Kidney glomerular epithelial cell (primary cell): Measurements from ENCODE around the gene CNNM2.
"Not testable (repeated sequence)": the region's sequence is repeated elsewhere in the genome, so short reads cannot be mapped to it uniquely, and the experiment has no call there.

Experiments used
- DNase-seq: peaks from one replicate; lab custom pipeline; 2025; lab: John Stamatoyannopoulos, UW

CNNM2 gene

GRCh38 chr10:103109821-103110220 is 191.7 kb downstream of the CNNM2 start:
- DNase-seq = no peak

- no peak for DNase-seq
Observed at GRCh38 chr10:103110407-103110806, 192.3 kb downstream of the CNNM2 start.

- DNase-seq = no peak
Observed at GRCh38 chr10:103111031-103111917, 193.2 kb downstream of the CNNM2 start.

GRCh38 chr10:103111918-103112877 is 194.1 kb downstream of the CNNM2 start:
- DNase-seq = no peak

- DNase-seq = no peak
Observed at GRCh38 chr10:103114876-103115275, 196.8 kb downstream of the CNNM2 start.

GRCh38 chr10:103117247-103117646 is 199.2 kb downstream of the CNNM2 start:
- DNase-seq = no peak

- no peak for DNase-seq
Observed at GRCh38 chr10:103120546-103120945, 202.5 kb downstream of the CNNM2 start.

GRCh38 chr10:103120977-103121735 is 203.1 kb downstream of the CNNM2 start:
- DNase-seq = no peak

GRCh38 chr10:103123282-103124024 is 205.4 kb downstream of the CNNM2 start:
- no peak for DNase-seq

GRCh38 chr10:103124420-103125096 is 206.5 kb downstream of the CNNM2 start:
- DNase-seq = no peak

- DNase-seq = no peak
Observed at GRCh38 chr10:103125323-103126267, 207.5 kb downstream of the CNNM2 start.

- DNase-seq = no peak
Observed at GRCh38 chr10:103127241-103127640, 209.1 kb downstream of the CNNM2 start.

- not testable (repeated sequence) for DNase-seq
Observed at GRCh38 chr10:103130180-103130579, 212.1 kb downstream of the CNNM2 start.

- DNase-seq = no peak
Observed at GRCh38 chr10:103130910-103131309, 212.8 kb downstream of the CNNM2 start.

- DNase-seq = not testable (repeated sequence)
Observed at GRCh38 chr10:103135168-103135567, 217.1 kb downstream of the CNNM2 start.

GRCh38 chr10:103139803-103140202 is 221.7 kb downstream of the CNNM2 start:
- DNase-seq = no peak
